GM10847 (cell line): ENCODE measurements around the gene NPTN.

ENCODE experiments used
- POLR2A ChIP-seq: IDR thresholded peaks from 2 replicates; pipeline ENCODE4 v1.6.1; 2011; ENCODE audit not compliant: insufficient read length; ENCODE audit errors: extremely low read depth

NPTN gene

DNA sequence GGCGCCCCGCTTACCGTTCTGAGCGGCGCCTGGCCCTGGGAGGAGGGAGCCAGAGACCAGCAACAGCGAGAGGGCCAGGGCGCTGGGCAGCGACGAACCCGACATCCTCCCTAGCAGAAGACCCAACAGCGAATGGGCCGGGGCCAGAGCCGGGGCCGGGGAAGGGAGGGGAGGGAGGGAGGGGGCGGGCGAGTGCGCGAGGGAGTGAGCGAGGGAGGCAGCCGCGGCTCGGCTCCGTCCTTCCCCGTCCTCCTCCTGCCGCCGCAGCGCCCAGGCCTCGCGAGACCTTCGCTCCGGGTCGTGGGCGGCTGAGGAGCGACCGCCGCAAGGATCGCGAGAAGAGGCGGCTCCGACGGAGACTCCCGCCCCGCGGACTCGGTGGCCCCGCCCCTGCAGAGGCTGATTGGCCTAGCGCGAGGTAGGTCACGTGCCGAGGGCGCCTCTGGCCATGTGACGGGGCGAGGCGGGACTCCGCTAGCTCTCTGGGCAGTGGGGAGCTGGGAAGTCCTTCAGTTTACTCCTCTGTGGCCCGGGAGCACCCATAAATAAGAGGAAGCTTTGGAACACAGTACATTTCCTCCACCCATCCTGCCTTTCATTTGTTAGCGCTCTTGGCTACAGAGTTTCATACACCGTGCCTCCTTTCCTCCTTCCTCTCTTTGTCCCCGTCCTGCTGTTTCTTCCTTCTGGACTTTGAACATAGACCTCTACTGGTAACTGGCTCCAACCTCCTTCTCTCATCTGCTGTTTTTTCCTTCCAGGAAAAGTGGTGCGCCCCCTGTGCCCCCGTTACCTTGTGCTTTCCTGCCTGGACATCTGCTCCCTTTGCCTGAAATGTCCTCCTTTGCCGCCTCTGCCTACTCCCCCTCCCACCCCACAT is at the start of gene NPTN:
Gene NPTN, minus strand, starts transcription at position 279 of the 880 bp plus-strand sequence. Its CDS starts 174 bp downstream, at position 105.
- TF ChIP-seq POLR2A: peak; percentile 81

DNA sequence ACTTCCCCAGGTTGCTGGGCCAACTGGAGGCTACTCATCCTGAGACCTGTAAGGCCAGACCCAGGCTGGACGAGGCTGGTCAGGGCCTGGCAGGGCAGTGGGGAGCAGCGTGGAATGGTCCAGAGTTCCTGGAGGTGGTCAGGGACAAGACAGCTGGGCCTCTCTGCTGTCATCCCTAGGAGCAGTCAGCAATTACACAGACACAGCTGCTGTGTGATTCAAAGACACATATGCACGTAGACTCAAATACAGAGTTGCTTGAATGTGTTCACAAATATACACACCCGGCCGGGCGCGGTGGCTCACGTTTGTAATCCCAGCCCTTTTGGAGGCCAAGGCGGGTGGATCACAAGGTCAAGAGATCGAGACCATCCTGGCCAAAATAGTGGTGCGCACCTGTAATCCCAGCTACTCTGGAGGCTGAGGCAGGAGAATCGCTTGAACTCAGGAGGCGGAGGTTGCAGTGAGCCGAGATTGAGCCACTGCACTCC is 49.5 kb upstream of the NPTN start:
- TF ChIP-seq POLR2A: no peak

DNA sequence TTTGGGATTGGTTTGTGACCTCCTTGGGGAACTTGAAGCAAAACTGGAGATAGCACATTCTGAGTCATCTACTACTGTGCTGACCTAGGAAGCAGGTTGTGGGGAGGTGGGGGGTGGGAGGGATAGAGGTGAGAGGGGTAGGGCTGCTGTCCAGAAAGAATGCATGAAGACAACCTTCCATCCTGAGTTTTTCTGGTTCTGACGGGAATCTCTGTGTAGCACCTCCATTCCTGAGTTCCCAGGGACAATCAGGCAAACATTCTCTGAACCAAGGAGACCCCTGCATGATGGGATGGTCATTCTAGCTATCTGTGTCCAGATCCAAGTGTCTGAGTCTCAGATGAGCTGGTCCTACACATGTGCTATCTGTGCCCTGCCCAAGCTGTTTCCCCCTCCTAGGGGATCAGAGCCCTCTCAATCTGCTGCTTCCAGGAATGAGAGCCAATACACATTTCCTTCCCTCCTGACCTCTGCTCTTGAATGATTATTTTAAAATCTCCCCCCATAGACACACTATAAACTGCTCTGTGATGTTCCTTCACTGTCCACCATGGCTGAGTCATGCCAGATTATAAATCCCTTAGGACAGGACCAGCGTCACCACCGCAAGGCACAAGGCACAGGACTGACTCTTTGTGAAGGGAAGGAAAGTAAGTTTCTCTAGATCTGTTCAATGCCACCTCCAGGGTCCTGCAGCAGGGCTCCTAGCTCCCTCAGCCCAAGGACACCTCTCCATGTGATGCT is 48.8 kb upstream of the NPTN start:
- no peak for TF ChIP-seq POLR2A

DNA sequence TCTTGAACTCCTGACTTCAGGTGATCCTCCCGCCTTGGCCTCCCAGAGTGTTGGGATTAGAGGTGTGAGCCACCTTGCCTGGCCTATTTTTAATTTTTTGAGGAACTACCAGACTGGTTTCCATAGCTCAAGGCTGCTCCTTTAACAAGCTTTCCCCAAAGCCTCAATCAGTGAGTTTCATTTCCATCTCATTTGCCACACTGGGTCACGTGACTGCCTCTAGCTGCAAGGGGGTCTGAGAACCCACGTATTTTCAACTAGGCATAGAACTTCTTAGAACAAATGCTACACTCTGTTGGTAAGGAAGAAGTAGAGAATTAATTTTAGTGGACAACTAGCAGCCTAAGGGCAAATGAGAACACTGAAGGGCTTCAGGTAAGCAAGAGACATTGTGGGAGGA is 47.9 kb upstream of the NPTN start:
- no peak for TF ChIP-seq POLR2A

DNA sequence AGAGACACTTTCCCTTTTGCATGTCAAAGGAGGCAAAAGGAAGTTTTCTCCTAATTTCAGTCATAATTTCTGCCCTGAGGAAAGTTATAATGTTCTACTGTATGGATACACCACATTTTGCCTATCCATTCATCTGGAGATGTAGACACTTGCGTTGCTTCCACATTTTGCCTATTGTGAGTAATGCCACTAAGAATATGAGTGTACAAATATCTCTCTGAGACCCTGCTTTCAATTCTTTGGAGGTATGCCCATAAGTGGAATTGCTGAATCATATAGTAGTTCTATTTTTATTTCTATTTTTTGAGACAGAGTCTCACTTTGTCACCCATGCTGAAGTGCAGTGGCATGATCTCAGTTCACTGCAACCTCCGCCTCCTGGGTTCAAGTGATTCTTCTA is 47.4 kb upstream of the NPTN start:
- no peak for TF ChIP-seq POLR2A

DNA sequence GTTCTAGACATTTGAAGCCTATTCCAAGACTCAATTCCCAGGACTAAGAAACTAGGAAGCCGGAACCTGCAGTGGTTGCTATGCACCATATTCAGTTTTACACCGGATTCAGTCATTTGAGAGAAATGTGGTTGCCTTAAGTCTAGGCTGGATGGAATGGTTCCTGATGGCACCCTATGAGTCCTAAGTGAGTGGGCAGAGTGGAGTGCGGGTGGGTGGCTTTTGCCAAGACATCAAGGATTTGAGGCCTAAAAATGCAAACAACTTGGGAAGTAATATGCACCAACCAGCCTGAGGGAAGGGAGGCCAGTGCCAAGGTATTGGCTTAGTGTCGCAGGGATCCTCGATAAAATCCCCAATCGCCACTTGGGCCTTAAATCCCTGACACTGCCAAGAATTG is 46.8 kb upstream of the NPTN start:
- no peak for TF ChIP-seq POLR2A

DNA sequence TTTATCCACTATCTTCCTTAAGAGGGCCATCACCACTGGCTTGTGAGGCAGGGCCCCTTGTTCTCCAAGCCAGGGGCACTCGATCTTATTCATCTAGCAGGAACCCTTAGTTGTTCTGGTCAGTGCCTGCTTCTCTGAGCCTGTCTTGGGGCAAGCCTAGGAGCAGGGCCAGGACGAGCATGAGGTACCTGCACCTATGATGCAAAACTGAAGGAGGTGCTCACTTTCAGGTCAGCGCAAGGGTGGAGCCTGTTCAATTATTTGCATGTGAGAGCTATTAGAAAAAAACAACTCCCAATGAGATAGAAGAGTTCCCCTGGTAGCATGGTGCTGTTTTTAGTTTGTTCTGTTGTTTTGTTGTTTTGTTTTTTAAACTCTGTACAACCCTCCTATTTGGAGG is 46.0 kb upstream of the NPTN start:
- no peak for TF ChIP-seq POLR2A

DNA sequence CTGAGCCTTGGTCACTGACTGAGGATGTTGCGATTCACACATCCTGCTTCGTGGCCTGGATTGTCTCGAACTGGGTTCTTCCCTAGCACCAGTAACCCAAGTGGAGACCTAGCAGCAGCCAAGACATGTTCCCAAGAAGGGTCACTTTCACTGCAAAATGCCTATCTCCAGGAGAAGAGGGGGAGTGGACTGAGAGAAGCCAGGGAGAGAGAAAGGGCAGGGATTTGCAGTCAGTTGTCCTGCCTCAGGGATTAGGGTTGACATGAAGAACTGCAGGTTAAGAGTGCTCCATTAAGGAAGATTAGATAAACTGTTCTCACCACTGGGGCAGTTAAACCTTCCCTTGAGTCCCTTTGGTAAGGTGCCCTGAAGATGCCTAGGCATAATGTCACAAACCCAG is 45.3 kb upstream of the NPTN start:
- TF ChIP-seq POLR2A: no peak

DNA sequence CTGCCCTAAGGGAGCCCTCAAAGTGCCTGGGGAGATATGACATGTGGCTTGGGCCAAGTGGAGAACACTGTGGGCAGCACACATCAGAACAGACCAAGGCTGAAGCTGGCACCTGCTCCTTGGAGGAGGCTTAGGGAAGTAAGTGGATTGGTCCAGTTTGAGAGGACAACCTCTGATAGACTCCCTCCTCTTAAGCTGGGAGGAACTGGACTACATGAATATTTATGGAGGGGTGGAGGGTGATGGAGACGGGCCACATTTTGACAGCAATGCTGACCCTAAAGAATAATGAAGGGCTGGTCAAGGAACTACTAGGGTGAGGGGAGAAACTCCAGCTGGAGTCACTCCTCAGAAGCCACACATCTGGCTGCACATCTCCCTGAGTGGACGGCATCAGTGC is 44.5 kb upstream of the NPTN start:
- TF ChIP-seq POLR2A: no peak

DNA sequence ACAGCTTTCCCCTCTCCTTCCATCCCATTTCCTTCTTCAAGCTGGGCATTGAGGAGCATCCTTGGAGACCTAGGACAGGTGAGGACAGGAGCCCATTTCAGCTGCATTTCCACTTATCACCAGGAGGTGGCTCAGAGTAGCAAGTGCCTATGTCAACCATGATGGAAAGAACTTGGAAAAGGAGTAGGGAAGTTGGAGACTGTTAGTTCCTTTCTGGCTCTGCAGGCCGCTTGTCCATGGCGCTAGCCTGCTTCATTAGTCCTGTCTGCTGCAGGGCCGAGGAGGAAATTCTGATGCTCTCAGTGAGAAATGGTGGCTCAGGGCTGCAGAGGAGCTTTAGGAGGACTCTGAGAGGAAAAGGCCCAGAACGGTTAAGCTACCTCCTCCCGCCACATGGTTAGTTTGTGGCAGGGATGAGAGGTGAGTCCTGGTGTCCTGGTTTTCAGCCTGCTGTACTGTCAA is 44.0 kb upstream of the NPTN start:
- TF ChIP-seq POLR2A: no peak

DNA sequence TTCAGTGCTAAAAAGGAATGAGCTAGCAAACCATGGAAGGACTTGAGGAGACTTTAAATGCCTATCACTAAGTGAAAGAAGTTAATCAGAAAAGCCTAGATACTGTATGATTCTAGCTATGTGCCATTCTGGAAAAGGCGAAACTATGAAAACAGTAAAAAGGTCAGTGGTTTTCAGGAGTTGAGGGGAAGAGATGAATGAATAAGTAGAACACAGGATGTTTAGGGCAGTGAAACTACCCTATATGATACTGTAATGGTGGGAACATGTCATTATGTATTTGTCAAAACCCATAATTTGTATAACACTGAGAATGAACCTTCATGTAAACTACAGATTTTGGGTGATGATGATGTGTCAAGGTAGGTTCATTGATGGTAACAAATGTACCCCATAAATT is 41.4 kb upstream of the NPTN start:
- no peak for TF ChIP-seq POLR2A

DNA sequence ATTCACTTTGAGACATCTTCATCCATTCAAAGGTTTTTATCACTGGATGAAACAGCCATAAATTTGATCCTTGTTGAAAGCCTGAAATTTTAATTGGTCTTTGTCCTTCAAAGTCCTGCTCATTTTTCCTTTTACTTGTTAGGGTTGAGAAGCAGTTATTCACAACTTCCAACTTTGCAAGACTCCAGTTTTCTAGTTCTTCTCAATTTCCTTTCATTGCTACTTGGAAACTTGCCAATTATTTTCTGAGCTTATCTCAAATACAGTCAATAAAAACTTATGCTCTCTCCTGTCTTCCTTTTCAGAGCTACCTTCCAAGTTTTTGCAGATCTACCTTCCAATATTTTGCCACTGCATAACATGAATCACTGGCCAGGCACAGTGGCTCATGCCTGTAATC is 27.3 kb upstream of the NPTN start:
- no peak for TF ChIP-seq POLR2A

DNA sequence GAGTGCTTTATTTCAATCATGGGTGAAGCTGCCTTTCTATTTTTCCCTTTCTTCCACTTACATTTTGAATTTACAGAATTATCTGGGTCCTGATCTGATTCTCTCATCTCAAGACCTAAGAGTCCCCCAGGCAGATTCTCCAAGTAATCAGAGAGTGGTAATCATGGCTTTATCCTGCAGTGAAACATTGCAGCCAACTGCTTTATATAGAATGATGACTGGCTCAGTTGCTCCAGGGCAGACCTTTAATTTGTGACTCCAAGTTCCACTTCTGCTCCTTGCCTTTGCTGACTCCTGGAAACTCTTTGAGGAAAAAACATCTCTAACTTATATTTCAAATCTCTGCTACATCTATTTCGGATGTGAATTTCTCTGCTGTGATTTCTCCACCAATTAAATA is 25.5 kb upstream of the NPTN start:
- no peak for TF ChIP-seq POLR2A

DNA sequence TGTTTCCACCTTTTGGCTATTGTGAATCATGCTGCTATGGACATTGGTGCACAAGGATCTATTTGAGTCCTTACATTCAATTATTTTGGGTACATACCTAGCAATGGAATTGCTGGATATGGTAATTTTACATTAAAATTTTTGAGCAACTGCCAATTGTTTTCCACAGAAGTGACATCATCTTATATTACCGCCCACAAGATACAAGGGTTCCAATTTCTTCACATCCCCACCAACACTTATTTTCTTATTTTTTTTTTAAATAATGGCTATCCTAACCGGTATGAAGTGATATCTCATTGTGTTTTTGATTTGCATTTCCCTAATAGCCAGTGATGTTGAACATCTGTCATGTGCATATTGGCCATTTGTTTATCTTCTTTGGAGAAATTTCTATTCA is 22.5 kb upstream of the NPTN start:
- no peak for TF ChIP-seq POLR2A

DNA sequence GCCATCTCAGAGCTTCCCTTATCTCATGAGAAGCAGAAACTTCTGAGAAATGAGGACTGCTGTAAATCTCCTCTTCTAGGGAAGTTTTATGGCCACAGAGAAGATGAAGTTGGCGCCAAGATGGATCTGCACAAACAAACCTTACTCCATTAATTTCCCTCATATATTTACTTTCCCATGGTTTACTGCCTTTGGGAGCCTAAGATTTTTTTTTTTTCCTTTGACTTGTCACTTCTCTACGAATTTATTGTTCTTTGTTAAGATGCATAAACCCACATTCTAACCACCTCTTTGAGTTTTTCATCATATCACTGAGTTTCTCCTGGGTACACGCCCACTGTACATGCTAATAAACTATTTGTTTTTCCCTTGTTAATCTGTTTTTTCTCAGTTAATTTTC is 21.5 kb upstream of the NPTN start:
- TF ChIP-seq POLR2A: no peak
